ENCODE data around the gene PATJ. TPM values are rescaled to one million over a fixed set of nuclear protein-coding genes. Genes with fewer than 3 reads are reported as not detected.

PATJ gene
- total and polyA plus RNA-seq, 2 donors (not counting 3 experiments of a cell fraction or from before 2014, with no cell fraction given) = 1.1 to 3.0 TPM

DNA sequence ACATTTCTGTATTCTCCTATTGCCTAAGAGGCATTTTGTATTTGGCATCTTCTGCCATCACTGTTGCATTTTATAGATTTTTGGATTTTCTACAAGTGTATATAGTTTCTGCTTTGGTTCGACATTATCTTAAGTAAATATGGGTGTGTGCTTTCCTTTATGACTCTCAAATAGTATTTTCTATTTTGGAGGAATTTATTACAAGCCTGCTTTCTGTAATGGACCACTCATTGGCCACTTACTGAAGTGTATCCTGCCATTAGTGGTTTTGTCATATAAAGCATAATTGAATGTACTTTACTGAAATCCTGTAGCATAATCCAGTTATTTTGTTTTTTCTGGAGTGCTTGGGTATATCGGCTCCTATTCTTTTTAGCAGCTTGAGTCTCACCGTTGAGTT lies 184.3 kb downstream of the PATJ start:
- Histone ChIP-seq H3K27me3 (ENCODE audit: control insufficient read depth in 2 of 2, insufficient read depth in 2 of 2, low read length in 2 of 2) (peaks cover 0 to 2% of the 10 kb centered on the region in 2 experiments), H3K4me1 (ENCODE audit: control insufficient read depth, extremely low read depth, insufficient read depth, low read length) (no peaks in the 10 kb centered on the region), H2AFZ (ENCODE audit: low read depth, low read length) (no peak overlapping the region), H3K9me3 (replicated peaks; ENCODE audit: control insufficient read depth, insufficient read depth, low read length) (no peaks in the 10 kb centered on the region), H3K9me1 (replicated peaks; ENCODE audit: control insufficient read depth, extremely low read depth, insufficient read depth, low read length) (no peaks in the 10 kb centered on the region), H3K36me3 (ENCODE audit: control insufficient read depth in 2 of 2, extremely low read depth in 1 of 2, insufficient read depth in 2 of 2, low read length in 2 of 2) (no peaks in the 10 kb centered on the region), H3K4me2 (ENCODE audit: insufficient read depth, low read length) (no peak overlapping the region), H3K4me3 (replicated peaks in 1 of 3; ENCODE audit: insufficient read depth in 1 of 3, low read depth in 1 of 3, low read length in 3 of 3) (no peak overlapping the region), H3K27ac (ENCODE audit: insufficient read depth, low read depth, low read length) (no peak overlapping the region), H3K9ac (replicated peaks; ENCODE audit: extremely low read depth, insufficient read depth, low read length) (no peak overlapping the region), H3K79me2 (ENCODE audit: control insufficient read depth, insufficient read depth, low read length) (no peaks in the 10 kb centered on the region), H4K20me1 (replicated peaks; ENCODE audit: control insufficient read depth, extremely low read depth, insufficient read depth, low read length) (no peaks in the 10 kb centered on the region)
- no TSS peak for BruUV-seq (replicated peaks)
- no peak for TF ChIP-seq JUN (IDR thresholded peaks at IDR 0.05; ENCODE audit: borderline replicate concordance, insufficient read depth, insufficient read length, low read depth)
- no peak for DNase-seq (ENCODE audit: low read depth, low spot score)
- intact Hi-C loops (cut with micrococcal nuclease) (no loop called here), dilution Hi-C loops (cut with MboI; ENCODE audit: extremely low pct_ligation_motif_present, low sequenced_read_pairs) (no loop called here)
- ChIA-PET POLR2A (no interaction called here), CTCF (no interaction called here)
- FAIRE-seq = no peak

GRCh38 chr1:61930116-61930645 lies 187.9 kb downstream of the PATJ start:
- POLR2A ChIA-PET = no interaction called here

More at GRCh38 chr1:61930116-61930645, 187.9 kb downstream of the PATJ start:
- TF ChIP-seq CTCF (IDR thresholded peaks at IDR 0.05; ENCODE audit: extremely low read depth in 1 of 2, insufficient read depth in 1 of 2, low read depth in 1 of 2, low read length in 2 of 2) = no peak
- TF ChIP-seq GATA2 (IDR thresholded peaks at IDR 0.05; ENCODE audit: insufficient read depth, insufficient read length, low read depth, low read length) = no peak
- Histone ChIP-seq H3K9me3 (replicated peaks; ENCODE audit: control insufficient read depth, insufficient read depth, low read length) (no peaks in the 10 kb centered on the region), H2AFZ (ENCODE audit: low read depth, low read length) (no peak overlapping the region), H3K79me2 (ENCODE audit: control insufficient read depth, insufficient read depth, low read length) (no peaks in the 10 kb centered on the region), H3K9me1 (replicated peaks; ENCODE audit: control insufficient read depth, extremely low read depth, insufficient read depth, low read length) (no peaks in the 10 kb centered on the region), H3K4me2 (ENCODE audit: insufficient read depth, low read length) (no peak overlapping the region), H3K4me3 (replicated peaks in 1 of 3; ENCODE audit: insufficient read depth in 1 of 3, low read depth in 1 of 3, low read length in 3 of 3) (no peak overlapping the region), H3K4me1 (ENCODE audit: control insufficient read depth, extremely low read depth, insufficient read depth, low read length) (no peaks in the 10 kb centered on the region), H3K27ac (ENCODE audit: insufficient read depth, low read depth, low read length) (no peak overlapping the region), H3K36me3 (ENCODE audit: control insufficient read depth in 2 of 2, extremely low read depth in 1 of 2, insufficient read depth in 2 of 2, low read length in 2 of 2) (no peaks in the 10 kb centered on the region), H4K20me1 (replicated peaks; ENCODE audit: control insufficient read depth, extremely low read depth, insufficient read depth, low read length) (no peaks in the 10 kb centered on the region), H3K27me3 (ENCODE audit: control insufficient read depth in 2 of 2, insufficient read depth in 2 of 2, low read length in 2 of 2) (peaks cover 0 to 2% of the 10 kb centered on the region in 2 experiments), H3K9ac (replicated peaks; ENCODE audit: extremely low read depth, insufficient read depth, low read length) (no peak overlapping the region)
- dilution Hi-C loops (cut with MboI; ENCODE audit: extremely low pct_ligation_motif_present, low sequenced_read_pairs) = no loop called here
- BruUV-seq (replicated peaks) = no TSS peak
- CTCF ChIA-PET = interaction anchor here (2.2 kb wide), 1 partner anchor 11 kb away, joined by 8 read pairs; no protein-coding TSS in a partner anchor
- DNase-seq (ENCODE audit: low read depth, low spot score) = no peak
- intact Hi-C loops (cut with micrococcal nuclease) = no loop called here
- no peak for FAIRE-seq

All from endothelial cell of umbilical vein (primary cell).